Common myeloid progenitor, CD34-positive (primary cell): ENCODE results near the gene SLC2A5.
"Not testable (repeated sequence)": the region's sequence is repeated elsewhere in the genome, so short reads cannot be mapped to it uniquely, and the experiment has no call there.

Source experiments
- CTCF ChIA-PET: fragments of 350-600 bp; sonication (Branson Sonifier 250); formaldehyde crosslinking; loops from one replicate; lab custom pipeline; 2021; ENCODE audit warnings: antibody characterized with exemption; lab: Charles Lee
- POLR2A ChIA-PET: fragments of 350-600 bp; sonication (Branson Sonifier 250); formaldehyde crosslinking; loops from one replicate; lab custom pipeline; 2021; ENCODE audit warnings: antibody characterized with exemption; lab: Charles Lee
- DNase-seq, 3 donors: peaks; one replicate each; pipeline versions ENCODE4 v3.0.0 to v3.0.0-alpha.2; 2013
- H3K27ac ChIP-seq, 2 experiments: 1 replicate in 1 of 2; 2 replicates in 1 of 2; pipeline ENCODE4 v1.7.0; 2013; ENCODE audit warnings: inconsistent platforms in 2 of 2, low read length in 2 of 2, mild to moderate bottlenecking in 2 of 2, low read depth in 1 of 2, moderate library complexity in 1 of 2; ENCODE audit not compliant: severe bottlenecking in 2 of 2, insufficient read depth in 1 of 2, poor library complexity in 1 of 2
- H3K27me3 ChIP-seq, 5 experiments: replicated peaks in 2 of 5; 1 replicate in 3 of 5; 2 replicates in 2 of 5; pipeline versions ENCODE4 v1.6.1 to v1.7.0; 2013; ENCODE audit warnings: low read length in 4 of 5, mild to moderate bottlenecking in 2 of 5, moderate library complexity in 2 of 5, inconsistent platforms in 1 of 5; ENCODE audit not compliant: insufficient read depth in 5 of 5, control insufficient read depth in 4 of 5
- H3K36me3 ChIP-seq, 4 experiments: 1 replicate in 2 of 4; 2 replicates in 2 of 4; pipeline versions ENCODE4 v1.6.1 to v1.7.0; 2013; ENCODE audit warnings: low read length in 3 of 4, control low read depth in 1 of 4, mild to moderate bottlenecking in 1 of 4; ENCODE audit not compliant: control insufficient read depth in 4 of 4, insufficient read depth in 4 of 4
- H3K4me1 ChIP-seq, 4 experiments: 1 replicate in 3 of 4; 2 replicates in 1 of 4; pipeline versions ENCODE4 v1.6.1 to v1.7.1; 2013; ENCODE audit warnings: low read length in 3 of 4, mild to moderate bottlenecking in 3 of 4, control low read depth in 1 of 4, inconsistent platforms in 1 of 4, moderate library complexity in 1 of 4; ENCODE audit not compliant: control insufficient read depth in 4 of 4, insufficient read depth in 4 of 4; ENCODE audit errors: control extremely low read depth in 1 of 4
- H3K4me3 ChIP-seq, 7 experiments: 1 replicate in 4 of 7; 2 replicates in 3 of 7; pipeline versions ENCODE4 v1.5.1 to v1.7.0; 2013; ENCODE audit warnings: mild to moderate bottlenecking in 7 of 7, low read length in 6 of 7, moderate library complexity in 6 of 7, inconsistent platforms in 2 of 7, low read depth in 2 of 7, control low read depth in 1 of 7; ENCODE audit not compliant: insufficient read depth in 4 of 7, control insufficient read depth in 1 of 7; ENCODE audit errors: extremely low read depth in 1 of 7
- H3K9me3 ChIP-seq, 5 experiments: 1 replicate in 4 of 5; 2 replicates in 1 of 5; pipeline versions ENCODE4 v1.6.1 to v1.7.1; 2013; ENCODE audit warnings: low read length in 4 of 5, mild to moderate bottlenecking in 2 of 5, inconsistent platforms in 1 of 5, low read depth in 1 of 5, moderate library complexity in 1 of 5; ENCODE audit not compliant: control insufficient read depth in 4 of 5, insufficient read depth in 2 of 5; ENCODE audit errors: control extremely low read depth in 1 of 5
- WGBS: methylation state at CpG from one replicate; pipeline ENCODE4 v1.1.5; 2013; ENCODE audit not compliant: insufficient coverage; 5-methylcytosine and 5-hydroxymethylcytosine counted together

SLC2A5 gene

GRCh38 chr1:9022026-9022738 lies 47.3 kb downstream of the SLC2A5 start:
- not testable (repeated sequence) for H3K27me3 ChIP-seq, DNase-seq, H3K36me3 ChIP-seq, H3K9me3 ChIP-seq, H3K4me3 ChIP-seq, H3K27ac ChIP-seq
- POLR2A ChIA-PET: interaction anchor here (1.1 kb wide), 1 partner anchor 17 kb away, joined by 4 read pairs; no protein-coding TSS in a partner anchor
- CTCF ChIA-PET: interaction anchor here (0.6 to 1.5 kb wide), 3 partner anchors 18 to 59 kb away, joined by 3 read pairs; no protein-coding TSS in a partner anchor
- WGBS: 100% methylated on average over 4 of the region's 15 CpGs
- peaks cover 0 to 15% (median 12%) of the 10 kb centered on the region in 4 experiments for H3K4me1 ChIP-seq

- POLR2A ChIA-PET: no interaction called here
- Histone ChIP-seq H3K27me3 (no peaks in the 10 kb centered on the region), H3K4me1 (peaks cover 0 to 20% (median 15%) of the 10 kb centered on the region in 4 experiments), H3K4me3 (peak overlapping the region in 1 of 7 experiments; percentile 4), H3K9me3 (no peaks in the 10 kb centered on the region), H3K36me3 (no peaks in the 10 kb centered on the region), H3K27ac (no peak overlapping the region)
- CTCF ChIA-PET: interaction anchor here (1.0 to 2.0 kb wide), 5 partner anchors 10 to 82 kb away, joined by 3 to 7 read pairs (median 4); no protein-coding TSS in a partner anchor
- peak in 2 of 3 donors; percentile 72 to 82 for DNase-seq
- 19% methylated on average over 4 of the region's 6 CpGs for WGBS
Observed at GRCh38 chr1:9020305-9020704, 49.1 kb downstream of the SLC2A5 start.

GRCh38 chr1:9019896-9020295 lies 49.5 kb downstream of the SLC2A5 start:
- WGBS: 0% methylated on average over 4 of the region's 4 CpGs
- Histone ChIP-seq H3K27ac (no peak overlapping the region), H3K9me3 (no peaks in the 10 kb centered on the region), H3K27me3 (no peaks in the 10 kb centered on the region), H3K4me1 (peaks cover 0 to 23% (median 17%) of the 10 kb centered on the region in 4 experiments), H3K4me3 (peak overlapping the region in 1 of 7 experiments; percentile 4), H3K36me3 (no peaks in the 10 kb centered on the region)
- peak in 1 of 3 donors; percentile 22 for DNase-seq
- POLR2A ChIA-PET: interaction anchor here (0.6 to 1.2 kb wide), 2 partner anchors 71 to 81 kb away, joined by 3 read pairs; no protein-coding TSS in a partner anchor
- CTCF ChIA-PET: interaction anchor here (1.0 to 2.0 kb wide), 6 partner anchors 10 to 82 kb away, joined by 3 to 7 read pairs (median 4); no protein-coding TSS in a partner anchor

- Histone ChIP-seq H3K27me3 (no peaks in the 10 kb centered on the region), H3K4me3 (no peak overlapping the region), H3K9me3 (no peaks in the 10 kb centered on the region), H3K36me3 (no peaks in the 10 kb centered on the region), H3K27ac (no peak overlapping the region), H3K4me1 (peaks cover 0 to 23% (median 19%) of the 10 kb centered on the region in 4 experiments)
- no peak for DNase-seq
- POLR2A ChIA-PET: no interaction called here
- CTCF ChIA-PET: no interaction called here
- 98% methylated on average over 10 of the region's 13 CpGs for WGBS
Observed at GRCh38 chr1:9018333-9018732, 51.1 kb downstream of the SLC2A5 start.

GRCh38 chr1:9016455-9016854 lies 53.0 kb downstream of the SLC2A5 start:
- Histone ChIP-seq H3K27ac (no peak overlapping the region), H3K27me3 (no peaks in the 10 kb centered on the region), H3K4me3 (no peak overlapping the region), H3K36me3 (no peaks in the 10 kb centered on the region), H3K4me1 (peaks cover 0 to 26% (median 21%) of the 10 kb centered on the region in 4 experiments), H3K9me3 (no peaks in the 10 kb centered on the region)
- ChIA-PET POLR2A (no interaction called here), CTCF (interaction anchor here (0.6 to 0.7 kb wide), 2 partner anchors 12 to 75 kb away, joined by 3 read pairs; no protein-coding TSS in a partner anchor)
- 97% methylated on average over 5 of the region's 5 CpGs for WGBS
- DNase-seq: no peak

- ChIA-PET POLR2A (interaction anchor here (0.6 kb wide), 2 partner anchors 10 to 85 kb away, joined by 3 to 6 read pairs; no protein-coding TSS in a partner anchor), CTCF (interaction anchor here (1.1 to 13.3 kb wide), 5 partner anchors 10 to 89 kb away, joined by 3 to 190 read pairs (median 8); no protein-coding TSS in a partner anchor)
- Histone ChIP-seq H3K4me3 (no peak overlapping the region), H3K27me3 (no peaks in the 10 kb centered on the region), H3K27ac (no peak overlapping the region), H3K36me3 (no peaks in the 10 kb centered on the region), H3K4me1 (peaks cover 0 to 36% (median 25%) of the 10 kb centered on the region in 4 experiments), H3K9me3 (no peaks in the 10 kb centered on the region)
- DNase-seq: no peak
- WGBS: 97% methylated on average over 35 of the region's 36 CpGs
Observed at GRCh38 chr1:9014475-9015375, 54.7 kb downstream of the SLC2A5 start.
